H1 (cell line): ENCODE data around the gene HTR1D. TPM values are rescaled to one million over a fixed set of nuclear protein-coding genes. Genes with fewer than 3 reads are reported as not detected.
A peak's percentile ranks its signal among the peaks of the same experiment; 100 is the strongest.

Experiments
- CTCF ChIA-PET: fragments of 300-600 bp; sonication (Branson Sonifier 250); formaldehyde crosslinking; loops from one replicate; lab custom pipeline; 2021; ENCODE audit not compliant: partially characterized antibody; lab: Charles Lee
- POLR2A ChIA-PET: fragments of 300-600 bp; sonication (Branson Sonifier 250); formaldehyde crosslinking; loops from one replicate; lab custom pipeline; 2021; ENCODE audit warnings: inconsistent platforms; ENCODE audit not compliant: partially characterized antibody; lab: Charles Lee
- DNase-seq, 2 experiments: peaks; one replicate each; pipeline versions ENCODE4 v3.0.0 to v3.0.0-alpha.2; 2010 to 2022; ENCODE audit warnings: low spot score in 2 of 2, low read depth in 1 of 2, mixed read lengths in 1 of 2
- FAIRE-seq: peaks from 2 replicates; lab custom pipeline; 2011; peaks lifted over from hg19 to GRCh38; lab: Jason Lieb, UNC
- H2AFZ ChIP-seq: 2 replicates; pipeline ENCODE4 v1.8.1; 2012; ENCODE audit warnings: low read length, inconsistent platforms
- H2AK5ac ChIP-seq: 2 replicates; pipeline ENCODE4 v1.6.1; 2013; ENCODE audit warnings: low read depth, low read length
- H2BK120ac ChIP-seq: replicated peaks from 2 replicates; pipeline ENCODE3; 2013; ENCODE audit warnings: low read depth, low read length, inconsistent platforms
- H2BK12ac ChIP-seq: 2 replicates; pipeline ENCODE4 v1.6.1; 2013; ENCODE audit warnings: low read depth, low read length
- H2BK15ac ChIP-seq: 2 replicates; pipeline ENCODE4 v1.6.1; 2013; ENCODE audit warnings: low read length
- H2BK20ac ChIP-seq: 2 replicates; pipeline ENCODE4 v1.6.1; 2013; ENCODE audit warnings: low read length
- H2BK5ac ChIP-seq: 2 replicates; pipeline ENCODE4 v1.6.1; 2013; ENCODE audit warnings: low read depth, low read length
- H3K14ac ChIP-seq: 2 replicates; pipeline ENCODE4 v1.6.1; 2013; ENCODE audit warnings: inconsistent platforms; ENCODE audit not compliant: insufficient read length
- H3K18ac ChIP-seq: 2 replicates; pipeline ENCODE4 v1.6.1; 2013; ENCODE audit warnings: low read length; ENCODE audit errors: extremely low read depth
- H3K23ac ChIP-seq: 2 replicates; pipeline ENCODE4 v1.6.1; 2013; ENCODE audit warnings: inconsistent platforms; ENCODE audit not compliant: insufficient read length
- H3K23me2 ChIP-seq: 2 replicates; pipeline ENCODE4 v1.6.1; 2013; ENCODE audit warnings: low read depth, low read length
- H3K27ac ChIP-seq: 2 replicates; pipeline ENCODE4 v1.6.1; 2011; ENCODE audit warnings: low read depth, low read length, inconsistent platforms
- H3K27me3 ChIP-seq, 4 experiments: replicated peaks in 1 of 4; 1 replicate in 1 of 4; 2 replicates in 3 of 4; pipeline versions ENCODE4 v1.6.1 to v1.8.1; 2011 to 2013; ENCODE audit warnings: low read length in 3 of 4, mild to moderate bottlenecking in 3 of 4, inconsistent platforms in 2 of 4, mixed read lengths in 2 of 4, moderate library complexity in 1 of 4; ENCODE audit not compliant: control insufficient read depth in 3 of 4, insufficient read depth in 3 of 4; ENCODE audit errors: extremely low read depth in 1 of 4
- H3K36me3 ChIP-seq, 4 experiments: 2 replicates each; pipeline versions ENCODE4 v1.6.1 to v1.8.1; 2011 to 2013; ENCODE audit warnings: mild to moderate bottlenecking in 4 of 4, low read length in 3 of 4, moderate library complexity in 2 of 4, control low read depth in 1 of 4, inconsistent platforms in 1 of 4; ENCODE audit not compliant: insufficient read depth in 4 of 4, control insufficient read depth in 2 of 4
- H3K4ac ChIP-seq: replicated peaks from 2 replicates; pipeline ENCODE3; 2013; ENCODE audit warnings: low read length, low read depth, mixed read lengths, inconsistent platforms; ENCODE audit not compliant: insufficient read length
- H3K4me1 ChIP-seq, 4 experiments: replicated peaks in 1 of 4; 1 replicate in 1 of 4; 2 replicates in 3 of 4; pipeline versions ENCODE4 v1.6.1 to v1.8.1; 2011 to 2013; ENCODE audit warnings: low read length in 3 of 4, inconsistent platforms in 2 of 4, mixed read lengths in 1 of 4; ENCODE audit not compliant: insufficient read depth in 4 of 4, control insufficient read depth in 3 of 4
- H3K4me2 ChIP-seq, 2 experiments: 2 replicates each; pipeline versions ENCODE4 v1.6.1 to v1.8.1; 2011 to 2013; ENCODE audit warnings: low read depth in 2 of 2, low read length in 2 of 2, control low read depth in 1 of 2, inconsistent platforms in 1 of 2, mild to moderate bottlenecking in 1 of 2; ENCODE audit not compliant: insufficient read depth in 1 of 2
- H3K4me3 ChIP-seq, 4 experiments: fragments of 200-600, 300-600 bp in 1 of 4; sonication (generic), shearing (Covaris generic), sonication (Bioruptor Twin) in 1 of 4; 2 replicates each; pipeline versions ENCODE4 v1.5.1 to v1.8.1; 2011 to 2016; ENCODE audit warnings: low read length in 4 of 4, low read depth in 3 of 4, control low read depth in 2 of 4, inconsistent platforms in 2 of 4, mild to moderate bottlenecking in 2 of 4, mixed read lengths in 1 of 4, moderate library complexity in 1 of 4; ENCODE audit not compliant: insufficient read depth in 2 of 4; ENCODE audit errors: extremely low read depth in 1 of 4
- H3K56ac ChIP-seq: replicated peaks from 2 replicates; pipeline ENCODE3; 2013; ENCODE audit warnings: low read depth, mild to moderate bottlenecking, mixed read lengths, low read length, inconsistent platforms; ENCODE audit not compliant: insufficient read length
- H3K79me1 ChIP-seq: 2 replicates; pipeline ENCODE4 v1.6.1; 2013; ENCODE audit warnings: low read depth, low read length, control low read depth
- H3K79me2 ChIP-seq, 2 experiments: 2 replicates each; pipeline versions ENCODE4 v1.6.1 to v1.8.1; 2012 to 2013; ENCODE audit warnings: low read length in 2 of 2, mild to moderate bottlenecking in 2 of 2, inconsistent platforms in 1 of 2; ENCODE audit not compliant: insufficient read depth in 2 of 2, control insufficient read depth in 1 of 2
- H3K9ac ChIP-seq, 4 experiments: replicated peaks in 1 of 4; 1 replicate in 1 of 4; 2 replicates in 3 of 4; pipeline versions ENCODE4 v1.6.1 to v1.8.1; 2011 to 2013; ENCODE audit warnings: low read depth in 3 of 4, low read length in 3 of 4, control low read depth in 2 of 4, mild to moderate bottlenecking in 2 of 4, moderate library complexity in 2 of 4, inconsistent platforms in 1 of 4; ENCODE audit errors: extremely low read depth in 1 of 4
- H3K9me3 ChIP-seq, 2 experiments: 2 replicates each; pipeline versions ENCODE4 v1.6.1 to v1.8.1; 2012 to 2013; ENCODE audit warnings: mild to moderate bottlenecking in 2 of 2, moderate library complexity in 2 of 2, control low read depth in 1 of 2, inconsistent platforms in 1 of 2, low read depth in 1 of 2, low read length in 1 of 2, mixed read lengths in 1 of 2; ENCODE audit not compliant: insufficient read depth in 2 of 2
- H4K20me1 ChIP-seq, 2 experiments: replicated peaks in 1 of 2; 2 replicates each; pipeline versions ENCODE3 to v1.8.1; 2011 to 2013; ENCODE audit warnings: inconsistent platforms in 2 of 2, low read length in 2 of 2, mild to moderate bottlenecking in 1 of 2; ENCODE audit not compliant: insufficient read depth in 2 of 2, control insufficient read depth in 1 of 2
- H4K5ac ChIP-seq: 2 replicates; pipeline ENCODE4 v1.6.1; 2013; ENCODE audit warnings: low read length, low read depth, mixed read lengths, inconsistent platforms; ENCODE audit not compliant: insufficient read length
- H4K8ac ChIP-seq: 2 replicates; pipeline ENCODE4 v1.8.0; 2013; ENCODE audit warnings: mild to moderate bottlenecking, moderate library complexity, low read length, inconsistent platforms; ENCODE audit not compliant: insufficient read depth; ENCODE audit errors: extremely low read depth
- H4K91ac ChIP-seq: replicated peaks from 2 replicates; pipeline ENCODE3; 2013; ENCODE audit warnings: low read length, mixed read lengths, inconsistent platforms; ENCODE audit not compliant: insufficient read length
- BACH1 ChIP-seq: IDR thresholded peaks from 2 replicates; pipeline ENCODE4 v1.6.1; 2012; ENCODE audit warnings: low read length, improper control_type of control experiment
- EGR1 ChIP-seq: IDR thresholded peaks from 2 replicates; pipeline ENCODE4 v1.6.1; 2011; ENCODE audit warnings: low read depth, low read length, borderline replicate concordance
- NRF1 ChIP-seq: IDR thresholded peaks from 2 replicates; pipeline ENCODE4 v1.6.1; 2011; ENCODE audit warnings: mild to moderate bottlenecking, low read depth, low read length, improper control_type of control experiment
- POLR2A ChIP-seq, 2 experiments: IDR thresholded peaks; 1 replicate in 1 of 2; 2 replicates in 1 of 2; pipeline ENCODE4 v1.6.1; 2011; ENCODE audit warnings: low read depth in 2 of 2, low read length in 2 of 2, mild to moderate bottlenecking in 2 of 2; ENCODE audit errors: control extremely low read depth in 1 of 2
- SIN3A ChIP-seq, 2 experiments: IDR thresholded peaks in 1 of 2; conservative IDR thresholded peaks in 1 of 2; 2 replicates each; pipeline ENCODE4 v1.6.1; 2011 to 2012; ENCODE audit warnings: low read length in 2 of 2, improper control_type of control experiment in 1 of 2, low read depth in 1 of 2, mild to moderate bottlenecking in 1 of 2
- SIRT6 ChIP-seq: IDR thresholded peaks from one replicate; pipeline ENCODE4 v1.7.1; 2012; ENCODE audit warnings: low read length, inconsistent platforms
- TBP ChIP-seq: IDR thresholded peaks from 2 replicates; pipeline ENCODE4 v1.6.1; 2011; ENCODE audit warnings: low read depth, low read length, improper control_type of control experiment
- WGBS, 2 experiments: shearing (Covaris generic) in 1 of 2; methylation state at CpG; one replicate each; pipeline versions ENCODE4 v1.1.6 to v1.1.7; 2013 to 2015; ENCODE audit warnings: low lambda C conversion rate in 2 of 2, mixed read lengths in 2 of 2, inconsistent platforms in 1 of 2, low coverage in 1 of 2, missing lambda C conversion rate in 1 of 2; ENCODE audit not compliant: insufficient replicate concordance in 2 of 2, insufficient coverage in 1 of 2, insufficient read length in 1 of 2; ENCODE audit errors: extremely low coverage in 1 of 2, missing lambda C conversion rate in 1 of 2; 5-methylcytosine and 5-hydroxymethylcytosine counted together
- polyA plus RNA-seq, 7 experiments: library from polyadenylated mRNA; depleted of rRNA in 3 of 7; stranded (reverse) in 5 of 7; unstranded in 2 of 7; fragments of >200 nt in 5 of 7; fragments of 200-250 nt in 2 of 7; gene quantifications; 1 replicate in 5 of 7; 2 replicates in 1 of 7; 4 replicates in 1 of 7; pipeline versions ENCODE4 v1.2.1 to v1.2.3, GENCODE V29; 2011 to 2013; ENCODE audit warnings: missing spikeins in 2 of 7, mixed read lengths in 2 of 7
- total RNA-seq: library from RNA; stranded (reverse); fragmentation: NEBNext Ultra II Directional; extraction: Animal tissue kit (Norgen Biotek cat#: 25700); gene quantifications from 2 replicates; pipeline ENCODE4 v1.2.1, GENCODE V29; 2021

The HTR1D gene
- total and polyA plus RNA-seq, 2 of the 8 experiments (the other 6 are each of a cell fraction or from before 2014, with no cell fraction given): 8.8 to 11.5 TPM

- H2BK5ac ChIP-seq: peak overlapping the region; percentile 56; the same call in 1 of the 2 replicates
- H3K14ac ChIP-seq: no peak overlapping the region
- ChIA-PET CTCF (interaction anchor here (0.7 to 27.4 kb wide), 4 partner anchors 8 to 77 kb away, joined by 3 to 705 read pairs (median 4); no protein-coding TSS in a partner anchor), POLR2A (interaction anchor here (0.9 to 4.7 kb wide), 20 partner anchors 8 to 318 kb away, joined by 3 to 37 read pairs (median 4); partner anchors contain the start of gene ASAP3)
- no peaks in the 10 kb centered on the region for H3K9me3 ChIP-seq
- no peak overlapping the region for H3K4ac ChIP-seq
- H3K27me3 ChIP-seq: no peaks in the 10 kb centered on the region
- H2BK12ac ChIP-seq: 0 out of 2 replicates have a peak overlapping the region, but pooled peaks have one; percentile 39
- H2BK15ac ChIP-seq: peak overlapping the region; percentile 72; the same call in 1 of the 2 replicates
- H4K91ac ChIP-seq: no peak overlapping the region
- peaks cover 4% of the 10 kb centered on the region for H3K23me2 ChIP-seq
- H3K18ac ChIP-seq: peak overlapping the region; percentile 83; the same call in 1 of the 2 replicates
- peak overlapping the region; percentile 88 for H4K5ac ChIP-seq
- no peak overlapping the region for H2AFZ ChIP-seq
- H2AK5ac ChIP-seq: no peak overlapping the region
- no peaks in the 10 kb centered on the region for H3K36me3 ChIP-seq
- WGBS, 2 experiments: no CpG with 5 or more reads among the region's 49 CpGs
- peaks cover 0 to 8% (median 3%) of the 10 kb centered on the region in 4 experiments; a peak in 4 of 7 replicates for H3K4me1 ChIP-seq
- peak overlapping the region; percentile 80 for H3K27ac ChIP-seq
- TF ChIP-seq NRF1 (no peak), TBP (no peak), POLR2A (IDR thresholded peaks at IDR 0.05; ENCODE audit: control extremely low read depth in 1 of 2, low read depth in 2 of 2, low read length in 2 of 2) (peak in 1 of 2 experiments; percentile 15; a peak in 1 of 3 replicates), SIN3A (conservative IDR thresholded peaks at IDR 0.05 in 1 of 2, IDR thresholded peaks at IDR 0.05 in 1 of 2; ENCODE audit: low read depth in 1 of 2, low read length in 2 of 2) (0 out of 4 replicates have a peak, but pooled peaks of 1 of the 2 experiments have one; percentile 5), EGR1 (no peak), SIRT6 (no peak), BACH1 (no peak)
- TF ChIP-seq, all 59 proteins: peak for 2
- Histone ChIP-seq H3K4me3 (peak overlapping the region; percentile 70 to 95 (median 83)), H3K79me1 (no peaks in the 10 kb centered on the region; the same call in 1 of the 2 replicates), H2BK120ac (no peak overlapping the region), H3K56ac (peak overlapping the region; percentile 8), H3K79me2 (peaks cover 16 to 43% of the 10 kb centered on the region in 2 experiments), H3K4me2 (peak overlapping the region; percentile 74 to 75), H4K8ac (no peak overlapping the region; the same call in 1 of the 2 replicates), H3K23ac (no peak overlapping the region), H3K9ac (peak overlapping the region; percentile 71 to 84 (median 78)), H2BK20ac (no peak overlapping the region), H4K20me1 (peaks cover 12 to 16% of the 10 kb centered on the region in 2 experiments)
- DNase-seq (no peak), FAIRE-seq (no peak)
Measured at GRCh38 chr1:23168079-23168444, 49.2 kb downstream of the HTR1D start.
